HL-60 (cell line): Measurements from ENCODE around the gene TMED8.

Experiments
- DNase-seq, 2 experiments: peaks; one replicate each; pipeline ENCODE4 v3.0.0-alpha.2; 2010 to 2020; ENCODE audit warnings: low read depth in 1 of 2, low spot score in 1 of 2
- H3K27ac ChIP-seq: fragments of 250-450 bp; sonication (Bioruptor Pico); replicated peaks from 2 replicates; pipeline ENCODE4 v1.5.1; 2020; ENCODE audit warnings: mild to moderate bottlenecking, moderate library complexity
- H3K27me3 ChIP-seq: fragments of 250-450 bp; sonication (Bioruptor Pico); 2 replicates; pipeline ENCODE4 v1.5.1; 2021; ENCODE audit warnings: mild to moderate bottlenecking, moderate library complexity; ENCODE audit not compliant: insufficient read depth, poor library complexity, severe bottlenecking
- H3K4me3 ChIP-seq: replicated peaks from 2 replicates; pipeline ENCODE4 v1.5.1; 2011; ENCODE audit warnings: mild to moderate bottlenecking, control low read depth, low read length; ENCODE audit not compliant: insufficient read depth
- CTCF ChIP-seq: IDR thresholded peaks from one replicate; pipeline ENCODE4 v1.5.1; 2011; ENCODE audit warnings: low read length, control low read depth, inconsistent platforms; ENCODE audit not compliant: insufficient read depth
- GABPA ChIP-seq: IDR thresholded peaks from 2 replicates; pipeline ENCODE4 v1.6.1; 2012; ENCODE audit warnings: low read depth
- POLR2AphosphoS5 ChIP-seq: IDR thresholded peaks from 2 replicates; pipeline ENCODE4 v1.6.1; 2012; ENCODE audit warnings: low read depth
- REST ChIP-seq: IDR thresholded peaks from 2 replicates; pipeline ENCODE4 v1.6.1; 2012; ENCODE audit warnings: low read depth; ENCODE audit not compliant: insufficient replicate concordance
- SPI1 ChIP-seq: IDR thresholded peaks from 2 replicates; pipeline ENCODE4 v1.6.1; 2012; ENCODE audit warnings: low read depth, mild to moderate bottlenecking, borderline replicate concordance

Gene TMED8

GRCh38 chr14:77347751-77348150 lies 29.1 kb downstream of the TMED8 start:
- peak in 1 of 2 experiments; percentile 51 for DNase-seq
- H3K4me3 ChIP-seq: no peak overlapping the region
- no peaks in the 10 kb centered on the region for H3K27me3 ChIP-seq
- TF ChIP-seq CTCF (no peak), POLR2AphosphoS5 (no peak), REST (no peak), SPI1 (no peak), GABPA (no peak)
- peak overlapping the region; percentile 78 for H3K27ac ChIP-seq

- TF ChIP-seq CTCF (no peak), POLR2AphosphoS5 (no peak), GABPA (no peak), SPI1 (no peak), REST (no peak)
- no peak overlapping the region for H3K27ac ChIP-seq
- no peaks in the 10 kb centered on the region for H3K27me3 ChIP-seq
- no peak for DNase-seq
- H3K4me3 ChIP-seq: no peak overlapping the region
These were observed 30.4 kb downstream of the TMED8 start for GRCh38 chr14:77346495-77346894.

GRCh38 chr14:77344377-77344996 lies 32.4 kb downstream of the TMED8 start:
- no peaks in the 10 kb centered on the region for H3K27me3 ChIP-seq
- H3K27ac ChIP-seq: no peak overlapping the region
- no peak for TF ChIP-seq SPI1
- no peak for TF ChIP-seq CTCF
- no peak for TF ChIP-seq GABPA
- no peak for TF ChIP-seq POLR2AphosphoS5
- TF ChIP-seq REST: no peak
- no peak for DNase-seq
- no peak overlapping the region for H3K4me3 ChIP-seq
